GM18858 (cell line): ENCODE data around the gene ZBTB12.

ENCODE experiments used
- ATAC-seq: cut with Tn5 transposase; IDR thresholded peaks from one replicate; pipeline ENCODE4 v1.9.1; 2021; ENCODE audit not compliant: unreplicated experiment

The ZBTB12 gene

GRCh38 chr6:31897612-31898382, 4.1 kb downstream of the ZBTB12 start, which contains the start of gene EHMT2:
Gene EHMT2, minus strand, starts transcription at chr6:31897698. Its CDS starts 21 bp downstream, at chr6:31897677.
- ATAC-seq, result no peak

- no peak for ATAC-seq
Measured at GRCh38 chr6:31896856-31897611, 4.9 kb downstream of the ZBTB12 start.

- ATAC-seq, result no peak
Measured at GRCh38 chr6:31896493-31896855, 5.4 kb downstream of the ZBTB12 start.

GRCh38 chr6:31892821-31893220, 9.1 kb downstream of the ZBTB12 start:
- ATAC-seq, result no peak

GRCh38 chr6:31889331-31889972, 12.4 kb downstream of the ZBTB12 start:
- ATAC-seq, result no peak

GRCh38 chr6:31888276-31889258, 13.3 kb downstream of the ZBTB12 start:
- no peak for ATAC-seq

- no peak for ATAC-seq
Measured at GRCh38 chr6:31887173-31888007, 14.5 kb downstream of the ZBTB12 start.

GRCh38 chr6:31886541-31886991, 15.3 kb downstream of the ZBTB12 start:
- no peak for ATAC-seq

GRCh38 chr6:31884528-31885035, 17.3 kb downstream of the ZBTB12 start:
- ATAC-seq, result no peak

GRCh38 chr6:31883676-31884075, 18.2 kb downstream of the ZBTB12 start:
- ATAC-seq, result no peak

- ATAC-seq, result no peak
Measured at GRCh38 chr6:31882344-31882743, 19.5 kb downstream of the ZBTB12 start.

- ATAC-seq, result no peak
Measured at GRCh38 chr6:31881136-31881859, 20.6 kb downstream of the ZBTB12 start.

GRCh38 chr6:31880616-31881015, 21.3 kb downstream of the ZBTB12 start:
- no peak for ATAC-seq

- no peak for ATAC-seq
Measured at GRCh38 chr6:31879901-31880300, 22.0 kb downstream of the ZBTB12 start.

- ATAC-seq, result no peak
Measured at GRCh38 chr6:31879143-31879542, 22.7 kb downstream of the ZBTB12 start.

- no peak for ATAC-seq
Measured at GRCh38 chr6:31878726-31879125, 23.2 kb downstream of the ZBTB12 start, which contains the start of gene SLC44A4. Gene SLC44A4, minus strand, starts transcription at chr6:31878997. Its CDS starts 17 bp downstream, at chr6:31878980.

GRCh38 chr6:31878222-31878621, 23.7 kb downstream of the ZBTB12 start:
- no peak for ATAC-seq

- ATAC-seq, result no peak
Measured at GRCh38 chr6:31877651-31878161, 24.2 kb downstream of the ZBTB12 start.
